CD4-positive, alpha-beta T cell treated with Interferon gamma for 1 hour (primary cell): ENCODE data around the gene ZNF569.
"Not testable (repeated sequence)": the region's sequence is repeated elsewhere in the genome, so short reads cannot be mapped to it uniquely, and the experiment has no call there.

ENCODE experiments used
- DNase-seq: peaks from one replicate; pipeline ENCODE4 v3.0.0-alpha.2; 2020

ZNF569 gene

GRCh38 chr19:37391399-37391798, 75.8 kb downstream of the ZNF569 start:
- DNase-seq, result not testable (repeated sequence)

GRCh38 chr19:37389234-37389633, 78.0 kb downstream of the ZNF569 start:
- DNase-seq, result no peak

- peak; percentile 97 for DNase-seq
Observed at GRCh38 chr19:37370880-37371661, 96.2 kb downstream of the ZNF569 start, which contains the start of gene ZNF527. Gene ZNF527 (plus strand): TSS chr19:37371099. CDS start chr19:37374199, 3,100 bp downstream.

GRCh38 chr19:37370386-37370879, 96.8 kb downstream of the ZNF569 start:
- DNase-seq, result not testable (repeated sequence)

GRCh38 chr19:37362733-37363132, 104.5 kb downstream of the ZNF569 start:
- DNase-seq, result no peak

- no peak for DNase-seq
Observed at GRCh38 chr19:37361994-37362393, 105.2 kb downstream of the ZNF569 start.
